Activated CD8-positive, alpha-beta memory T cell treated with anti-CD3 and anti-CD28 coated beads, Interleukin-2, amount 50 U/mL, for 1 hour (primary cell): ENCODE data around the gene KLK10.

Experiments used
- DNase-seq: peaks from one replicate; pipeline ENCODE4 v3.0.0-alpha.2; 2020; ENCODE audit errors: extremely low read depth

KLK10 gene

GRCh38 chr19:51019544-51019925, at the start of gene KLK10:
Gene KLK10, minus strand, starts transcription at chr19:51019709. Its CDS starts 579 bp downstream, at chr19:51019130.
- DNase-seq = no peak

- no peak for DNase-seq
Measured at GRCh38 chr19:51066393-51067186, 47.1 kb upstream of the KLK10 start.

GRCh38 chr19:51065221-51065960, 45.9 kb upstream of the KLK10 start:
- DNase-seq = no peak

- no peak for DNase-seq
Measured at GRCh38 chr19:51064534-51065220, 45.2 kb upstream of the KLK10 start, which contains the start of gene KLK13. Gene KLK13, minus strand, starts transcription at chr19:51065092. Its CDS starts 25 bp downstream, at chr19:51065067.

- no peak for DNase-seq
Measured at GRCh38 chr19:51063664-51064063, 44.2 kb upstream of the KLK10 start.

- no peak for DNase-seq
Measured at GRCh38 chr19:51060973-51061372, 41.5 kb upstream of the KLK10 start.

GRCh38 chr19:51060336-51060735, 40.8 kb upstream of the KLK10 start:
- DNase-seq = no peak

GRCh38 chr19:51059715-51060114, 40.2 kb upstream of the KLK10 start:
- DNase-seq = no peak

GRCh38 chr19:51055866-51056265, 36.4 kb upstream of the KLK10 start:
- DNase-seq = no peak

GRCh38 chr19:51047031-51047335, 27.5 kb upstream of the KLK10 start:
- no peak for DNase-seq

- DNase-seq = no peak
Measured at GRCh38 chr19:51044327-51044726, 24.8 kb upstream of the KLK10 start.

GRCh38 chr19:51043497-51043896, 24.0 kb upstream of the KLK10 start:
- DNase-seq = no peak

- no peak for DNase-seq
Measured at GRCh38 chr19:51040151-51040550, 20.6 kb upstream of the KLK10 start.

- DNase-seq = no peak
Measured at GRCh38 chr19:51036519-51036918, 17.0 kb upstream of the KLK10 start.

GRCh38 chr19:51034704-51035103, 15.2 kb upstream of the KLK10 start, which contains the start of gene KLK12:
Gene KLK12, minus strand, starts transcription at chr19:51035002. Its CDS starts 381 bp downstream, at chr19:51034621.
- no peak for DNase-seq

GRCh38 chr19:51031880-51032225, 12.3 kb upstream of the KLK10 start:
- DNase-seq = no peak

- no peak for DNase-seq
Measured at GRCh38 chr19:51031220-51031879, 11.8 kb upstream of the KLK10 start.

GRCh38 chr19:51030631-51031030, 11.1 kb upstream of the KLK10 start:
- DNase-seq = no peak

GRCh38 chr19:51029718-51030117, 10.2 kb upstream of the KLK10 start:
- no peak for DNase-seq

GRCh38 chr19:51027873-51028272, 8.4 kb upstream of the KLK10 start:
- no peak for DNase-seq

- no peak for DNase-seq
Measured at GRCh38 chr19:51027126-51027806, 7.8 kb upstream of the KLK10 start.

- DNase-seq = no peak
Measured at GRCh38 chr19:51026554-51026831, 7.0 kb upstream of the KLK10 start, which contains the start of gene KLK11. Gene KLK11, minus strand, starts transcription at chr19:51026616. Its CDS starts 985 bp downstream, at chr19:51025631.
